Neural cell (in vitro differentiated cells): Measurements from ENCODE around the gene STXBP2. TPM values are rescaled to one million over a fixed set of nuclear protein-coding genes. Genes with fewer than 3 reads are reported as not detected.

Experiments
- H2AFZ ChIP-seq: fragments of 200-600, 300-800 bp; sonication (generic), shearing (Covaris generic); 2 replicates; pipeline ENCODE4 v1.6.0; 2014; ENCODE audit warnings: low read depth, mild to moderate bottlenecking, antibody characterized with exemption, low read length, moderate library complexity
- H3F3A ChIP-seq: fragments of 200-600 bp; shearing (Covaris generic); 2 replicates; pipeline ENCODE4 v1.6.1; 2016; ENCODE audit warnings: mild to moderate bottlenecking, moderate library complexity, mixed read lengths, antibody characterized with exemption, low read length; ENCODE audit not compliant: insufficient read depth, poor library complexity, severe bottlenecking
- H3K27ac ChIP-seq: fragments of 200-600, 300-800 bp; sonication (generic), shearing (Covaris generic); 2 replicates; pipeline ENCODE4 v1.5.1; 2014; ENCODE audit warnings: mild to moderate bottlenecking, low read length, moderate library complexity
- H3K27me3 ChIP-seq: fragments of 300-800, 200-600 bp; sonication (generic), shearing (Covaris generic); 2 replicates; pipeline ENCODE4 v1.6.0; 2014; ENCODE audit warnings: mild to moderate bottlenecking, low read depth, low read length, moderate library complexity; ENCODE audit not compliant: insufficient read depth
- H3K36me3 ChIP-seq: fragments of 300-800, 200-600 bp; sonication (generic), shearing (Covaris generic); 2 replicates; pipeline ENCODE4 v1.5.1; 2014; ENCODE audit warnings: mild to moderate bottlenecking, antibody characterized with exemption, low read length, moderate library complexity; ENCODE audit not compliant: insufficient read depth
- H3K4me2 ChIP-seq: fragments of 300-800, 200-600 bp; sonication (generic), shearing (Covaris generic); 2 replicates; pipeline ENCODE4 v1.6.0; 2014; ENCODE audit warnings: mild to moderate bottlenecking, low read length
- H3K4me3 ChIP-seq: fragments of 300-800, 200-600 bp; sonication (generic), shearing (Covaris generic); 2 replicates; pipeline ENCODE4 v1.5.1; 2014; ENCODE audit warnings: mild to moderate bottlenecking, low read length, moderate library complexity
- H3K79me2 ChIP-seq: fragments of 200-600 bp; shearing (Covaris generic); replicated peaks from 2 replicates; pipeline ENCODE4 v1.6.0; 2014; ENCODE audit warnings: mild to moderate bottlenecking, low read length, moderate library complexity; ENCODE audit not compliant: insufficient read depth
- H3K9ac ChIP-seq: fragments of 300-800, 200-600 bp; sonication (generic), shearing (Covaris generic); 2 replicates; pipeline ENCODE4 v1.6.1; 2016; ENCODE audit warnings: mild to moderate bottlenecking, low read length, mixed read lengths
- H3K9me2 ChIP-seq: fragments of 200-600 bp; shearing (Covaris generic); 2 replicates; pipeline ENCODE4 v1.6.1; 2016; ENCODE audit warnings: mild to moderate bottlenecking, low read length, mixed read lengths; ENCODE audit not compliant: insufficient read depth
- H3K9me3 ChIP-seq: fragments of 200-600, 300-800 bp; sonication (generic), shearing (Covaris generic); 2 replicates; pipeline ENCODE4 v1.6.1; 2016; ENCODE audit warnings: mild to moderate bottlenecking, mixed run types, low read length, moderate library complexity, mixed read lengths
- H4K20me1 ChIP-seq: fragments of 200-600 bp; shearing (Covaris generic); 2 replicates; pipeline ENCODE4 v1.6.1; 2016; ENCODE audit warnings: mild to moderate bottlenecking, mixed run types; ENCODE audit not compliant: insufficient read depth
- CTCF ChIP-seq: fragments of 450-650 bp; IDR thresholded peaks from 2 replicates; pipeline ENCODE4 v1.5.1; 2014; ENCODE audit warnings: antibody characterized with exemption, mild to moderate bottlenecking, moderate library complexity; ENCODE audit not compliant: poor library complexity, severe bottlenecking
- EP300 ChIP-seq: fragments of 450-650 bp; conservative IDR thresholded peaks from 2 replicates; pipeline ENCODE4 v1.6.1; 2014; ENCODE audit warnings: antibody characterized with exemption, mild to moderate bottlenecking, moderate library complexity; ENCODE audit not compliant: poor library complexity, severe bottlenecking
- EZH2 ChIP-seq: fragments of 200-600, 300-800 bp; shearing (Covaris generic), sonication (generic); IDR thresholded peaks from 2 replicates; pipeline ENCODE4 v1.6.1; 2014; ENCODE audit warnings: antibody characterized with exemption, low read length, borderline replicate concordance, mild to moderate bottlenecking; ENCODE audit not compliant: insufficient read depth, poor library complexity, severe bottlenecking
- MXI1 ChIP-seq: fragments of 450-650 bp; conservative IDR thresholded peaks from 2 replicates; pipeline ENCODE4 v1.6.1; 2014; ENCODE audit warnings: antibody characterized with exemption, mild to moderate bottlenecking; ENCODE audit not compliant: poor library complexity, severe bottlenecking
- POLR2AphosphoS5 ChIP-seq: IDR thresholded peaks from 2 replicates; pipeline ENCODE4 v1.6.1; 2012
- RAD21 ChIP-seq: fragments of 450-650 bp; conservative IDR thresholded peaks from 2 replicates; pipeline ENCODE4 v1.6.1; 2014; ENCODE audit warnings: antibody characterized with exemption, mild to moderate bottlenecking, moderate library complexity
- REST ChIP-seq: IDR thresholded peaks from 2 replicates; pipeline ENCODE4 v1.6.1; 2012; ENCODE audit warnings: borderline replicate concordance
- SMC3 ChIP-seq: fragments of 450-650 bp; conservative IDR thresholded peaks from 2 replicates; pipeline ENCODE4 v1.6.1; 2014; ENCODE audit warnings: antibody characterized with exemption, mild to moderate bottlenecking, moderate library complexity; ENCODE audit not compliant: poor library complexity
- TAF1 ChIP-seq: IDR thresholded peaks from 2 replicates; pipeline ENCODE4 v1.6.1; 2012; ENCODE audit warnings: low read depth
- polyA plus RNA-seq: library from polyadenylated mRNA; depleted of rRNA; stranded (reverse); fragments of >200 nt; gene quantifications from 2 replicates; pipeline ENCODE4 v1.2.3, GENCODE V29; 2014

The STXBP2 gene
- polyA plus RNA-seq, 1 donor from 2014 or later = 1.7 TPM

- Histone ChIP-seq H3K9ac (no peak overlapping the region), H2AFZ (no peak overlapping the region), H3K4me2 (no peak overlapping the region), H3K9me3 (no peaks in the 10 kb centered on the region), H3K27ac (no peak overlapping the region), H3K27me3 (no peaks in the 10 kb centered on the region), H3K4me3 (no peak overlapping the region), H3K36me3 (peaks cover 2% of the 10 kb centered on the region), H4K20me1 (no peaks in the 10 kb centered on the region), H3F3A (no peaks in the 10 kb centered on the region), H3K79me2 (no peaks in the 10 kb centered on the region), H3K9me2 (no peaks in the 10 kb centered on the region)
- TF ChIP-seq EP300 = no peak
- no peak for TF ChIP-seq POLR2AphosphoS5
- TF ChIP-seq RAD21 = no peak
- no peak for TF ChIP-seq SMC3
- TF ChIP-seq EZH2 = no peak
- TF ChIP-seq MXI1 = no peak
- TF ChIP-seq CTCF = no peak
- TF ChIP-seq TAF1 = no peak
- TF ChIP-seq REST = no peak
Observed at GRCh38 chr19:7617172-7617571, 19.7 kb upstream of the STXBP2 start.

GRCh38 chr19:7617735-7618134 lies 19.2 kb upstream of the STXBP2 start:
- Histone ChIP-seq H3K4me2 (no peak overlapping the region), H3K27me3 (no peaks in the 10 kb centered on the region), H3K9me2 (no peaks in the 10 kb centered on the region), H3K4me3 (no peak overlapping the region), H3K79me2 (no peaks in the 10 kb centered on the region), H2AFZ (no peak overlapping the region), H3K27ac (no peak overlapping the region), H3K9me3 (no peaks in the 10 kb centered on the region), H3K9ac (no peak overlapping the region), H4K20me1 (no peaks in the 10 kb centered on the region), H3F3A (no peaks in the 10 kb centered on the region), H3K36me3 (no peaks in the 10 kb centered on the region)
- TF ChIP-seq TAF1 = no peak
- TF ChIP-seq CTCF = no peak
- no peak for TF ChIP-seq EZH2
- TF ChIP-seq MXI1 = no peak
